GM20000 (cell line): ENCODE data around the gene MACROD1.

Experiments
- DNase-seq: peaks from one replicate; pipeline ENCODE4 v3.0.0; 2012; ENCODE audit warnings: low spot score
- TF ChIP-seq, protein P1 (sequence below): IDR thresholded peaks from 2 replicates; pipeline ENCODE4 v1.5.1; 2012; ENCODE audit warnings: mild to moderate bottlenecking, control low read depth; ENCODE audit errors: extremely low read depth, missing control alignments

Gene MACROD1

DNA sequence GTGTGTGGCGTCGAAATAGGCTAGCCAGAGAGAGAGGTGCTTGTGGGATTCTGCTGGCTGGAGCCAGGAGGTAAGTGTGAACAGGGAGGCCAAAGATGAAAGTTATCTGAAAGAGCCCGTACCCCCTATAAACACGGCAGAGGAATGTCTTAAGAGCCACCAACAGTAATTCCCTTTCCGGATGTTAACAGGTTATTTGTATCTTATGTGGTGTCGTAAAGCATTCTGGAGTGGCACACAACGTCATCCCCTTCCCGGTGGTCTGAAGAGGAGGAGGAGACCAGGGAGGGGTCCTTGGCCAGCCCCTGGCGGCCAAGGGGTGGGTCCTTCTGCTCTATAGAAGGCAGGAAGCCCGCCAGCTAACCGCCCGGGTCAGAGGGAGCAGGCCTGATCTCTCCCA, 39.5 kb downstream of the MACROD1 start:
- DNase-seq: no peak
- TF ChIP-seq, protein P1, sequence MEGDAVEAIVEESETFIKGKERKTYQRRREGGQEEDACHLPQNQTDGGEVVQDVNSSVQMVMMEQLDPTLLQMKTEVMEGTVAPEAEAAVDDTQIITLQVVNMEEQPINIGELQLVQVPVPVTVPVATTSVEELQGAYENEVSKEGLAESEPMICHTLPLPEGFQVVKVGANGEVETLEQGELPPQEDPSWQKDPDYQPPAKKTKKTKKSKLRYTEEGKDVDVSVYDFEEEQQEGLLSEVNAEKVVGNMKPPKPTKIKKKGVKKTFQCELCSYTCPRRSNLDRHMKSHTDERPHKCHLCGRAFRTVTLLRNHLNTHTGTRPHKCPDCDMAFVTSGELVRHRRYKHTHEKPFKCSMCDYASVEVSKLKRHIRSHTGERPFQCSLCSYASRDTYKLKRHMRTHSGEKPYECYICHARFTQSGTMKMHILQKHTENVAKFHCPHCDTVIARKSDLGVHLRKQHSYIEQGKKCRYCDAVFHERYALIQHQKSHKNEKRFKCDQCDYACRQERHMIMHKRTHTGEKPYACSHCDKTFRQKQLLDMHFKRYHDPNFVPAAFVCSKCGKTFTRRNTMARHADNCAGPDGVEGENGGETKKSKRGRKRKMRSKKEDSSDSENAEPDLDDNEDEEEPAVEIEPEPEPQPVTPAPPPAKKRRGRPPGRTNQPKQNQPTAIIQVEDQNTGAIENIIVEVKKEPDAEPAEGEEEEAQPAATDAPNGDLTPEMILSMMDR: no peak

DNA sequence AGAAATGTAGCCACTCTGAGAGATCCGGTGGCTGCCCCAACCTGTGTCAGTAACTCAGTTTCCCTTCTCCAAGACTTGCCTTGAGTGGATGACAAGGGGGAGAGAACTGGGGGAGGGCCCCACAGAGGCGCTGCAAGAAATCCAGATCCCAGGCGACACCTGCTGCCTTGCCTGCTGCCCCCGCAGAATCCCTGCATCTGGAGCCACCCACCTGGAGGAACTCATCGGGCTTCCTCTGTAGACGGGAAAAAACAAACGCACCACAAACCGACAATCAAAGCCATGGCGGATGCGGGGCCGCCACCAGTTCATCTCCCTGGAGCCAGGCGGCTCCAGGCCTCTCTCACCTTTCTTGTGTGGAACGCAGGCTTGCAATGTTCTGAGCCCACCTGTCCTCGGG, 40.2 kb downstream of the MACROD1 start:
- DNase-seq: no peak
- TF ChIP-seq, protein P1: no peak

DNA sequence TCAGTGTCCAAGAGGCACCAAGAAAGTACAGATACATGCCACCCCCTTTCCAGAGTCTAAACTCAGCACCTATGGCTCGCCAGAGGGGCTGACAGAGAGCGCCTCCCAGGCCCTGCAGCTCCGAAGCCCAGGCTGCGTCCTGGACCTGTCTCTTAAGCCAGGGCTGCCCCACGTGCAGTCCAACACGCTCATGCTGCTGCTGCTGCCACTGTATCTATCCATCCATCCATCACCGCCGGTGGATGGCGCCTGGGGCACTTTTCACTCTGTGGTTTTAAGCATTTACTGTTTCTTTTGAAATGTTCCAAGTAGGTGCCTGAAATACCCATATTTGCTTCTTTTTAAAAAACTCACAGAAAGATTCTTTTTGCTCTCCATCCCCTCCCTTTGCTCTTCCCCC, 41.8 kb downstream of the MACROD1 start:
- TF ChIP-seq, protein P1: no peak
- no peak for DNase-seq

DNA sequence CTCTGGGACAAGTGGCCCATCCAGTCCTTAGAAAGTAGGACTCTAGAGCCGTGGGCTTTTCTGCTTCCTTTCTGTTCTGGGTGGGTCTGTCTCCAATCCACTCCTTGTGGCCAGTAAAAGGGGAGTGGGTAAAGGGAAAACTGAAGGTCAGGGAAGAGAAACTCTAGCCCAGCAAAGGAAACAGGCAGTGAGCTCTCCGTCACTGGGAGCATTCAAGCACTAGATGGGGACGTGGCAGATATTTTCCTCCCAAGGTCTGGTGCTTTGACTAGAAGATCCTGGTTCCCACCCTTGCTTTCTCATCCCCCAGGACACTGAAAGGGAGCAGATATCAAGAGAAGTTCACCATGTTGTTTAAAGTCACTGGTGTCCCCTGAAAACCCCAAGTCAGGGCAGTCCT, 42.2 kb downstream of the MACROD1 start:
- TF ChIP-seq, protein P1: no peak

DNA sequence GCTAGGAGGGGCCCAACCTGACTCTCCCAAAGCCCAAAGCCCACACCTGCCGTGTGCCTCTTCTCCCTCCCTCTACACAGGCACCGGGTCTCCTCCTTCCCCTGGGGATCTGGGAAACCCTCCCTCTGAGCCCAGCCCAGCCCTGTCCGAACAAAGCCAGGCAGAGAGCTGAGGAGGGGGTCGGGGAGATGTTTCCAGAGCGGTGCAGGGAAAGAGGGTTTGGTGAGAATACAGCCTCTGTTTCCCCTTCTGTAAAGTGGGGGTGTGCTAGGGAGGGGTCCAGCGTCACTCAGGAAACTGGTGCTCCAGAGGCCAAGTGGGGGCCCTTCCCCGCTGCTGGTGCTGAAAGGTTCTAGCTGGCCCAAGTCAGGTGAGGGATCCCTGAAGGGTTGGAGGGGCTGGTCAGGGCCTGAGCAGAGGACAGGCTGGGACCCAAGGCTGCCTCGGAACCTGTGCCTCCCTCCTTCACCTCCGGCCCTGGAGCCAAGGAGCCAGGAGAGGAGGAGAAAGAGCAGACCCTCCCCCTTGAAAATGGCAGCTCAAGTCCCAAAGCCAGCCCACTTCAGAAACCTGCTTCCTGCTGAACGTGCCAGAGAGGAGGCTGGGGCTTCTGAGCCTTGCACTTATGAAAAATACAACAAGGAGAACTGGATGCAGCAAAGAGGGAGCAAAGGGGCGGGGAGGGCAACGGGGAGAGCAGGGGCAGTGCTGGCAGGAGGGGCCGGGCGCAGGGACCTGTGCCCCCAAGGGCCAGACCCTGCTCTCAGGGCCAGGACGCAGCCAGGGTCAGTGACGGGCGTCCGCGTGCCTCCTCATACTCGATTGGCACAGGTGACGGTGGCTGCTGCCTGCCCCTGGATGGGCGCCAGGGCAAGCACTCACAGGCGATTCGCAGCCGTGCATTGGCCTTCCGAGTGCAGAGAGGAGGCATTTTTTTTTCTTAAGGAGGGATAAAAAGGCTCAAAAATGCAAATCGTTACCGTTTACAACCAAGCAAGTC, 43.2 kb downstream of the MACROD1 start:
- TF ChIP-seq, protein P1: no peak
- DNase-seq: no peak

More for the DNA sequence above, 42.2 kb downstream of the MACROD1 start:
- no peak for DNase-seq

DNA sequence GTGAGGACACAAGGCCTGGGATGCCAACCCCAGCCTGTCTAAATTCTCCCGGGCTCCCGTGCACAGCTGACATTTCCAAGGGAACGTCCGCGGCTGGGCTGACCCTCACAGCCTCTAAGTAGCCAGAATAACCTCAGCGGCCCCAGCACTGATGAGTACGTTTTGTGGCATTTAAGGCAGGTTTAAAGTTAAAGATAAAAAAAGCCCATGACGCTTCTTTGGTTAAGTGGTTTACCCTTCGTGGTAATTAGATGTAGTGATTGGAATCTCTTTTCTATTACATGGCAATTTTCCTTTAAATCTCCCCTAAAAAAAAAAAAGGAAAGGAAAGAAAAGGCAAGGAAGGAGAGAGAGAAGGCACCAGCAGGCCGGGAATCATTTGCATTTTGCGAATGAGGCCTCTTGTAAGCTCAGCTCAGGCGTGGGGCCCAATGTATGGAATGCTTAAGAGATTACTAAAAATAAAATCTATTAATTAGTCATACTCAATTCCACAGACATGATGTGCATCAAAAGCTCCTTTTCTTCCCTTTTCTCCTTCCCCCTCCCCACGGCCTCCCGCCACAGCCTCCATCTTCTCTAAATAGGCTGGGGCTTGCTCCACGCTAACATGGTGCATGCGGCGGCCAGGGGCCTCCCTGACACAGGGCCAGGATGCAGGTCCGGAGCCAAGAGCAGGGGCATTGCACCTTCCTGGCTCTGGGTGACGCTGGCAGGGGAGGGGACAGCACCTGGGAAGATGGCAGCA, 44.1 kb downstream of the MACROD1 start:
- TF ChIP-seq, protein P1: no peak
- DNase-seq: no peak
